CD14-positive monocyte (primary cell): ENCODE measurements around the gene NAALADL1. TPM values are rescaled to one million over a fixed set of nuclear protein-coding genes. Genes with fewer than 3 reads are reported as not detected.

Experiments
- DNase-seq, 3 donors: peaks; one replicate each; pipeline ENCODE4 v3.0.0-alpha.2; 2011 to 2022
- H2AFZ ChIP-seq: 2 replicates; pipeline ENCODE4 v1.6.0; 2012; ENCODE audit warnings: mild to moderate bottlenecking, low read depth, low read length, inconsistent platforms; ENCODE audit not compliant: insufficient read depth, poor library complexity, severe bottlenecking
- H3K27ac ChIP-seq, 2 donors: 1 replicate in 1 of 2; 2 replicates in 1 of 2; pipeline ENCODE4 v1.5.1; 2012 to 2013; ENCODE audit warnings: low read length in 2 of 2, control low read depth in 1 of 2, inconsistent platforms in 1 of 2, low read depth in 1 of 2, mild to moderate bottlenecking in 1 of 2
- H3K27me3 ChIP-seq, 2 donors: one replicate each; pipeline versions ENCODE4 v1.6.0 to v1.6.1; 2011 to 2013; ENCODE audit warnings: low read length in 2 of 2; ENCODE audit not compliant: control insufficient read depth in 2 of 2, insufficient read depth in 2 of 2
- H3K36me3 ChIP-seq, 2 donors: replicated peaks in 1 of 2; 1 replicate in 1 of 2; 2 replicates in 1 of 2; pipeline versions ENCODE4 v1.5.1 to v1.6.1; 2012 to 2013; ENCODE audit warnings: low read length in 2 of 2, control low read depth in 1 of 2, inconsistent platforms in 1 of 2, mild to moderate bottlenecking in 1 of 2; ENCODE audit not compliant: insufficient read depth in 2 of 2, control insufficient read depth in 1 of 2
- H3K4me1 ChIP-seq, 2 donors: 1 replicate in 1 of 2; 2 replicates in 1 of 2; pipeline versions ENCODE4 v1.5.1 to v1.6.1; 2012 to 2013; ENCODE audit warnings: low read length in 2 of 2, control low read depth in 1 of 2, inconsistent platforms in 1 of 2, mild to moderate bottlenecking in 1 of 2, moderate library complexity in 1 of 2; ENCODE audit not compliant: insufficient read depth in 2 of 2, control insufficient read depth in 1 of 2
- H3K4me2 ChIP-seq: replicated peaks from 2 replicates; pipeline ENCODE3; 2012; ENCODE audit warnings: low read length, moderate library complexity, mild to moderate bottlenecking; ENCODE audit not compliant: poor library complexity, severe bottlenecking; ENCODE audit errors: extremely low read depth
- H3K4me3 ChIP-seq, 3 experiments: fragments of 200-600 bp in 1 of 3; sonication (generic) in 1 of 3; replicated peaks in 1 of 3; 1 replicate in 2 of 3; 2 replicates in 1 of 3; pipeline ENCODE4 v1.5.1; 2011 to 2013; ENCODE audit warnings: low read length in 3 of 3, mild to moderate bottlenecking in 3 of 3, control low read depth in 2 of 3, low read depth in 2 of 3, inconsistent platforms in 1 of 3, moderate library complexity in 1 of 3
- H3K79me2 ChIP-seq: 2 replicates; pipeline ENCODE4 v1.6.0; 2012; ENCODE audit warnings: mild to moderate bottlenecking, control low read depth, inconsistent platforms, low read length, moderate library complexity; ENCODE audit not compliant: insufficient read depth
- H3K9ac ChIP-seq: 2 replicates; pipeline ENCODE4 v1.6.0; 2017; ENCODE audit warnings: low read length, mild to moderate bottlenecking; ENCODE audit not compliant: insufficient read depth, poor library complexity, severe bottlenecking
- H3K9me3 ChIP-seq, 2 donors: replicated peaks in 1 of 2; 1 replicate in 1 of 2; 2 replicates in 1 of 2; pipeline versions ENCODE4 v1.5.1 to v1.6.1; 2012 to 2013; ENCODE audit warnings: low read length in 2 of 2, control low read depth in 1 of 2; ENCODE audit not compliant: control insufficient read depth in 1 of 2, insufficient read depth in 1 of 2
- H4K20me1 ChIP-seq: 2 replicates; pipeline ENCODE4 v1.6.0; 2012; ENCODE audit warnings: mild to moderate bottlenecking, low read length, control low read depth, moderate library complexity; ENCODE audit not compliant: insufficient read depth
- H3K27ac Mint-ChIP-seq, 7 donors: one replicate each; pipeline ENCODE4 v1.8.0; 2020; ENCODE audit warnings: mild to moderate bottlenecking in 7 of 7, mixed read lengths in 7 of 7, moderate library complexity in 6 of 7, inconsistent platforms in 2 of 7
- H3K27me3 Mint-ChIP-seq, 3 donors: one replicate each; pipeline ENCODE4 v1.8.0; 2021 to 2022; ENCODE audit warnings: low read depth in 3 of 3, mild to moderate bottlenecking in 3 of 3, mixed read lengths in 3 of 3, moderate library complexity in 3 of 3, inconsistent platforms in 1 of 3
- H3K36me3 Mint-ChIP-seq, 2 donors: one replicate each; pipeline ENCODE4 v1.8.0; 2020; ENCODE audit warnings: mixed read lengths in 2 of 2, inconsistent platforms in 1 of 2, mild to moderate bottlenecking in 1 of 2
- H3K4me1 Mint-ChIP-seq: one replicate; pipeline ENCODE4 v1.8.0; 2020; ENCODE audit warnings: mild to moderate bottlenecking, mixed read lengths
- H3K4me3 Mint-ChIP-seq, 2 donors: one replicate each; pipeline ENCODE4 v1.8.0; 2020; ENCODE audit warnings: mild to moderate bottlenecking in 2 of 2, mixed read lengths in 2 of 2, moderate library complexity in 1 of 2
- H3K9me3 Mint-ChIP-seq, 7 donors: one replicate each; pipeline ENCODE4 v1.8.0; 2020 to 2022; ENCODE audit warnings: mixed read lengths in 7 of 7, mild to moderate bottlenecking in 6 of 7, moderate library complexity in 6 of 7, inconsistent platforms in 2 of 7
- WGBS: methylation state at CpG from one replicate; pipeline ENCODE4 v1.1.5; 2013; ENCODE audit warnings: missing lambda C conversion rate; ENCODE audit not compliant: insufficient coverage; 5-methylcytosine and 5-hydroxymethylcytosine counted together
- intact Hi-C, 2 donors: fragments of 100-400 bp; cut with micrococcal nuclease; formaldehyde crosslinking; loops; one replicate each; pipeline versions ENCODE4 v1.15.0 to v1.15.1; 2023
- polyA plus RNA-seq, 3 donors: library from polyadenylated mRNA; depleted of rRNA in 1 of 3; unstranded in 2 of 3; stranded (reverse) in 1 of 3; fragments of 300-500 nt in 2 of 3; fragments of >200 nt in 1 of 3; fragmentation: Illumina TruSeq in 2 of 3; gene quantifications; 1 replicate in 2 of 3; 2 replicates in 1 of 3; pipeline ENCODE4 v1.2.3, GENCODE V29; 2012 to 2021
- TF ChIP-seq, protein P1 (sequence below): fragments of 200-600 bp; IDR thresholded peaks from one replicate; pipeline ENCODE4 v1.8.0; 2022; ENCODE audit warnings: antibody characterized with exemption, mild to moderate bottlenecking

NAALADL1 gene
- polyA plus RNA-seq, 3 donors, result 11.1 to 20.1 (median 20.1) TPM

DNA sequence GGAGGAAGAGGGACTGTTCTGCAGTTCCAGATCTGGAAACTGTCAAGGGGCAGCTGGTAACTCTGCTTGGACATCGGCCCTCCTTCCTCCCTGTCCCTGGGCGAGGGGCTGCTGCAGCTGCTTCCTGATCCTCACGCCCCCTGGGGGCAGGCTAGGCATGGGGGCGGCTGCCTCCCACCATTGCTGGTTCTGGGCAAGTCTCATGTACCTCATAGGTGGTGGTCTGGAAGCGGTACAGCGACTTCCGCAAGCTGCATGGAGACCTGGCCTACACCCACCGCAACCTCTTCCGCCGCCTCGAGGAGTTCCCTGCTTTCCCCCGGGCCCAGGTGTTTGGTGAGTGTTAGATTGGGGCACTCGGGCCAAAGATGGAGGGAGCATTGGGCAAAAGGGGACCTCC is 26.1 kb downstream of the NAALADL1 start:
- Mint-ChIP-seq H3K9me3 (peaks cover 0 to 2% (median 0%) of the 10 kb centered on the region in 7 donors), H3K36me3 (peaks cover 47 to 61% of the 10 kb centered on the region in 2 donors), H3K4me3 (no peak overlapping the region), H3K27ac (peak overlapping the region in 1 of 7 donors; percentile 61), H3K4me1 (peaks cover 14% of the 10 kb centered on the region), H3K27me3 (peaks cover 0 to 1% (median 0%) of the 10 kb centered on the region in 3 donors)
- no peak for DNase-seq
- TF ChIP-seq, protein P1, sequence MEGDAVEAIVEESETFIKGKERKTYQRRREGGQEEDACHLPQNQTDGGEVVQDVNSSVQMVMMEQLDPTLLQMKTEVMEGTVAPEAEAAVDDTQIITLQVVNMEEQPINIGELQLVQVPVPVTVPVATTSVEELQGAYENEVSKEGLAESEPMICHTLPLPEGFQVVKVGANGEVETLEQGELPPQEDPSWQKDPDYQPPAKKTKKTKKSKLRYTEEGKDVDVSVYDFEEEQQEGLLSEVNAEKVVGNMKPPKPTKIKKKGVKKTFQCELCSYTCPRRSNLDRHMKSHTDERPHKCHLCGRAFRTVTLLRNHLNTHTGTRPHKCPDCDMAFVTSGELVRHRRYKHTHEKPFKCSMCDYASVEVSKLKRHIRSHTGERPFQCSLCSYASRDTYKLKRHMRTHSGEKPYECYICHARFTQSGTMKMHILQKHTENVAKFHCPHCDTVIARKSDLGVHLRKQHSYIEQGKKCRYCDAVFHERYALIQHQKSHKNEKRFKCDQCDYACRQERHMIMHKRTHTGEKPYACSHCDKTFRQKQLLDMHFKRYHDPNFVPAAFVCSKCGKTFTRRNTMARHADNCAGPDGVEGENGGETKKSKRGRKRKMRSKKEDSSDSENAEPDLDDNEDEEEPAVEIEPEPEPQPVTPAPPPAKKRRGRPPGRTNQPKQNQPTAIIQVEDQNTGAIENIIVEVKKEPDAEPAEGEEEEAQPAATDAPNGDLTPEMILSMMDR, result no peak
- no peak overlapping the region for H3K9ac ChIP-seq
- H3K4me2 ChIP-seq, result no peak overlapping the region
- H3K36me3 ChIP-seq, result peaks cover 36 to 59% of the 10 kb centered on the region in 2 donors
- H3K27me3 ChIP-seq, result no peaks in the 10 kb centered on the region
- H3K79me2 ChIP-seq, result peaks cover 7% of the 10 kb centered on the region
- H3K4me3 ChIP-seq, result no peak overlapping the region
- no peak overlapping the region for H2AFZ ChIP-seq
- WGBS, result 86% methylated on average over 10 of the region's 13 CpGs
- H3K27ac ChIP-seq, result no peak overlapping the region
- H3K4me1 ChIP-seq, result peaks cover 8 to 14% of the 10 kb centered on the region in 2 donors
- H4K20me1 ChIP-seq, result peaks cover 4% of the 10 kb centered on the region
- H3K9me3 ChIP-seq, result no peaks in the 10 kb centered on the region
- intact Hi-C loops, result loop anchor here in 1 of 2 donors (5.0 kb wide), 1 partner anchor 55 kb away; a partner anchor contains a TSS

DNA sequence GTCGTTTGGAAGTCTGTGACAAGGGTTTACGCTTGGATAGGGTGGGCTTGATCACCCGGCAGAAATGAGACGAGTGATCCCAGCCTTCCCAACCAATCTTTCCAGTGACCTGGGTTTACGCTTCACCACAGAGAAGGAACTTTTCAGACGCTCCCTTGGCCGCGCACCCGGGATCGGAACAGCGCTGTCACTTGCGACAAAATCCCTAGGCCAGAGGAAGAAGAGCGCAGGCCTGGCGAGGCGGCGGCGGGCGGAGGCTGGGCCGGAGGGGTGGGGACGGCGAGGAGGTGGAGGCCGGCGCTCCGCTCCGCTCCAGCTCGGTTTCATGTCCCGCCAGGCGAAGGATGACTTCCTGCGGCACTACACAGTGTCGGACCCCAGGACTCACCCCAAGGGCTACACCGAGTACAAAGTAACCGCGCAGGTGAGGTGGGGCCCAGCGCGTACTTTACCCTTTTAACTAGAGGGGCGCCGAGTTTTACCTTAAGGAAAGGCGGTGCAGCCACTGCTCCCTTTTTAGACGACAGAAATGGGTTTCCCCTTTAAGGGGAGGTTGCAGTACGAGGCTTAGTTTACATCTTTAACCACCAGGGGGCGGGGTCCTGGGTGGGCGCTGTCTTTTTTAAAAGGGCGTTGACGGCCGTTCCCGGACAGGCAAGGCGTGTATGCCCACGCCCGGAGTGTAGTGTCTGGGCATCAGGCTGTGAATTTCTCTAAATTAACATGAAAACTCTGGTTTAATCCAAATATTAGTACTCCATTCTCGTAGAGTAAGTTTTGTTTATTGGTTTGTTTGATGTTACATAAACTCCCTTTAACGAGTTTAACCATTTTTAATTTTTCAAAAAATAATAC is 30.9 kb downstream of the NAALADL1 start, which contains the start of gene SNX15:
Gene SNX15, plus strand, starts transcription at position 227 of the 855 bp plus-strand sequence. Its CDS starts 99 bp downstream, at position 326.
- peaks cover 0 to 1% (median 0%) of the 10 kb centered on the region in 3 donors for H3K27me3 Mint-ChIP-seq
- DNase-seq, result peak; percentile 87 to 93 (median 88)
- Histone ChIP-seq H3K4me1 (peaks cover 14 to 20% of the 10 kb centered on the region in 2 donors), H3K9ac (peak within 1 kb of the TSS; percentile 52), H3K4me3 (peak within 1 kb of the TSS; percentile 45 to 78 (median 66)), H3K27me3 (no peaks in the 10 kb centered on the region), H3K79me2 (peaks cover 7% of the 10 kb centered on the region), H2AFZ (peak within 1 kb of the TSS; percentile 83), H3K36me3 (peaks cover 7 to 16% of the 10 kb centered on the region in 2 donors), H3K4me2 (peak within 1 kb of the TSS; percentile 83), H3K27ac (peak within 1 kb of the TSS; percentile 63 to 78), H3K9me3 (no peaks in the 10 kb centered on the region), H4K20me1 (peaks cover 4% of the 10 kb centered on the region)
- H3K9me3 Mint-ChIP-seq, result peaks cover 0 to 3% (median 0%) of the 10 kb centered on the region in 7 donors
- TF ChIP-seq, protein P1, result peak; percentile 90
- intact Hi-C loops, result loop anchor here (5.0 to 10.0 kb wide), 3 partner anchors 55 to 547 kb away; partner anchors contain the start of genes ATG2A (in 2 of the 2), CDCA5 (in 1 of the 2), EHBP1L1 (in 1 of the 2) and FAM89B (in 1 of the 2)
- H3K36me3 Mint-ChIP-seq, result peaks cover 12 to 16% of the 10 kb centered on the region in 2 donors
- WGBS, result under 1% methylated on average over 32 of the region's 51 CpGs
- peak within 1 kb of the TSS; percentile 78 to 83 for H3K4me3 Mint-ChIP-seq
- H3K4me1 Mint-ChIP-seq, result peaks cover 25% of the 10 kb centered on the region
- peak within 1 kb of the TSS; percentile 71 to 95 (median 90) for H3K27ac Mint-ChIP-seq
